ENCODE measurements around the gene COL24A1.

COL24A1 gene

DNA sequence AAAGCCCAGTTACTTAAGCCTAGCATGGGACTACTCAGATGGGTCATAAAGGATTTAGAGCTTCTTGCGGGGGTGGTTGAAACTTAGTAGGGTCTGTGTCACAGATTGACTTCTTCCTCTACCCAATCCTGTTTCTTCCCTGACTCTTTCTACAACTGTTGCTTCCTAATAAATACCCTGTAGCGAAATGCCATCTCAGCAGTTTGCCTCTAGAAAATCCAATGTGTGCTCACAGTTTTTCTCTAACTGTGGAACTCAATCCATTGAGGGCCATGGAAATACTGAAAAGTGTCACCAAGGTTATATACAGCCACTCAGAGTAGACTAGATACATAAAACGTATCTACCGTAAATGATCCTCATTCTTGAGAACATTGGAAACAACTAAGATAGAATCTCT, 217.7 kb downstream of the COL24A1 start:
- no peak overlapping the region for H3K4me2 ChIP-seq (ENCODE audit: low read length)
- no peaks in the 10 kb centered on the region for H3K4me1 ChIP-seq
- H3K9ac ChIP-seq, result no peak overlapping the region
- H2AFZ ChIP-seq, result no peak overlapping the region
- no peaks in the 10 kb centered on the region for H3K79me2 ChIP-seq
- no peak overlapping the region for H3K27ac ChIP-seq
- no peaks in the 10 kb centered on the region for H3K36me3 ChIP-seq (ENCODE audit: control insufficient read depth, insufficient read depth, low read length)
- TF ChIP-seq, protein P1, sequence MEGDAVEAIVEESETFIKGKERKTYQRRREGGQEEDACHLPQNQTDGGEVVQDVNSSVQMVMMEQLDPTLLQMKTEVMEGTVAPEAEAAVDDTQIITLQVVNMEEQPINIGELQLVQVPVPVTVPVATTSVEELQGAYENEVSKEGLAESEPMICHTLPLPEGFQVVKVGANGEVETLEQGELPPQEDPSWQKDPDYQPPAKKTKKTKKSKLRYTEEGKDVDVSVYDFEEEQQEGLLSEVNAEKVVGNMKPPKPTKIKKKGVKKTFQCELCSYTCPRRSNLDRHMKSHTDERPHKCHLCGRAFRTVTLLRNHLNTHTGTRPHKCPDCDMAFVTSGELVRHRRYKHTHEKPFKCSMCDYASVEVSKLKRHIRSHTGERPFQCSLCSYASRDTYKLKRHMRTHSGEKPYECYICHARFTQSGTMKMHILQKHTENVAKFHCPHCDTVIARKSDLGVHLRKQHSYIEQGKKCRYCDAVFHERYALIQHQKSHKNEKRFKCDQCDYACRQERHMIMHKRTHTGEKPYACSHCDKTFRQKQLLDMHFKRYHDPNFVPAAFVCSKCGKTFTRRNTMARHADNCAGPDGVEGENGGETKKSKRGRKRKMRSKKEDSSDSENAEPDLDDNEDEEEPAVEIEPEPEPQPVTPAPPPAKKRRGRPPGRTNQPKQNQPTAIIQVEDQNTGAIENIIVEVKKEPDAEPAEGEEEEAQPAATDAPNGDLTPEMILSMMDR (IDR thresholded peaks at IDR 0.05), result no peak
- no peaks in the 10 kb centered on the region for H3K27me3 ChIP-seq (ENCODE audit: control insufficient read depth, insufficient read depth, low read length)
- no peaks in the 10 kb centered on the region for H3K9me3 ChIP-seq (ENCODE audit: control insufficient read depth, low read length)
- H3K4me3 ChIP-seq (ENCODE audit: low read depth, low read length), result no peak overlapping the region

DNA sequence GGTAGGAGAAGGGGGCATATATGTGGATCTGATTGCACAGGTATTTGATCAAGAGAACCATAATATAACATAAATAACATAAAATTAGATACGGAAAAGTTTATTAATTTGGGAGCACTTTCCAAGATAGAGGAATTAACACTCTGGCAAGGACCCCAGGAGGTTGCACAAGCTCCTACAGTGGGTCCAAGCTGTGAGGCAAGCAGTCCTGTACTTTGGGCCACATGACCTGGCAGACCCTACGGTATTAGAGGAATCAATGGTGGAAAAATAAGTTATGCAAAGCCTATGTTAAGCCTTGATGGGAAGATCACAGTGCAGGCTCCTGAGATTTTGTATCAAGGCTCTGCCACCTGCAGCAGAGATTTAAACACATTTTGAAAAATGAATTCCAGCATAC, 220.1 kb downstream of the COL24A1 start:
- Histone ChIP-seq H3K4me3 (ENCODE audit: low read depth, low read length) (no peak overlapping the region), H3K36me3 (ENCODE audit: control insufficient read depth, insufficient read depth, low read length) (no peaks in the 10 kb centered on the region), H3K4me1 (no peaks in the 10 kb centered on the region), H3K27me3 (ENCODE audit: control insufficient read depth, insufficient read depth, low read length) (no peaks in the 10 kb centered on the region), H2AFZ (no peak overlapping the region), H3K4me2 (ENCODE audit: low read length) (no peak overlapping the region), H3K9me3 (ENCODE audit: control insufficient read depth, low read length) (no peaks in the 10 kb centered on the region), H3K9ac (no peak overlapping the region), H3K79me2 (no peaks in the 10 kb centered on the region), H3K27ac (no peak overlapping the region)
- TF ChIP-seq, protein P1 (IDR thresholded peaks at IDR 0.05), result no peak

DNA sequence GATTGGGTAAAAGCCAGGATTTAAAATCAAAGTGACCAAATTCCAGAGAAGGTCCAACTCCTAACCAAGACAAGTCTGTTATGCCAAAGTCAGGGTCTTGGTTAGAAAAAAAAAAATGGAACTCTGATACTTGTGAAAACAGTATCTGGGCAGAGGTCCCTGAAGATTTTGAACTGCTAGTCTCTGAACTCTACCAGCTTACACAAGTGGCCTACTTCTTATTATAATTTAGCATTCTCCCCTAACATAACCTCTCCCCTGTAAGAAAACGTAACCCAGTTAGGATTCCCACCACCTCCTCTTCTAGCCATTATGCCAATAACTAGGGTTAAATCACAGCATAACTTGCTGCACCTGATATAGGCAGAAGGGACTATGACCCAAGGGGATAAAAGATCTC, 220.5 kb downstream of the COL24A1 start:
- Histone ChIP-seq H2AFZ (no peak overlapping the region), H3K4me3 (ENCODE audit: low read depth, low read length) (no peak overlapping the region), H3K4me1 (no peaks in the 10 kb centered on the region), H3K36me3 (ENCODE audit: control insufficient read depth, insufficient read depth, low read length) (no peaks in the 10 kb centered on the region), H3K27ac (no peak overlapping the region), H3K9ac (no peak overlapping the region), H3K27me3 (ENCODE audit: control insufficient read depth, insufficient read depth, low read length) (no peaks in the 10 kb centered on the region), H3K4me2 (ENCODE audit: low read length) (no peak overlapping the region), H3K9me3 (ENCODE audit: control insufficient read depth, low read length) (no peaks in the 10 kb centered on the region), H3K79me2 (no peaks in the 10 kb centered on the region)
- TF ChIP-seq, protein P1 (IDR thresholded peaks at IDR 0.05), result no peak

DNA sequence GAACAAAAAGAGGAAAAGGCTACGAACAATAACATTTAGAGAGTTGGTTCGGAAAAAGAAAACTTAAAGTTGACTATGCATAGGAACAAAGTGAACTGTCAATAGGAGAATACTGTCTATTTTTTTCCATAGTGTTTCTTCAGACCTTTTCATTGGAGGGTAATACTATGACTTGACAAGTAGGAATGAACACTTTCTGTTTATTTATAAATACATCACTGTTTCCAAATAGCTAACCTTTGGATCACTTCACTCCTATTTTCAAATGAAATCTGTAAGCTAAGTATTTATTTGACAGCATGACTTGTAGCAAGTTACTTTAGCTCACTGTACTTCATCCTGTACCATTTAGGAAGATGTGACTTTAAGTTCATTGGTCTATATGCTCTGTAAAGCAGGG, 221.3 kb downstream of the COL24A1 start:
- TF ChIP-seq, protein P1 (IDR thresholded peaks at IDR 0.05), result no peak
- Histone ChIP-seq H2AFZ (no peak overlapping the region), H3K9me3 (ENCODE audit: control insufficient read depth, low read length) (no peaks in the 10 kb centered on the region)

DNA sequence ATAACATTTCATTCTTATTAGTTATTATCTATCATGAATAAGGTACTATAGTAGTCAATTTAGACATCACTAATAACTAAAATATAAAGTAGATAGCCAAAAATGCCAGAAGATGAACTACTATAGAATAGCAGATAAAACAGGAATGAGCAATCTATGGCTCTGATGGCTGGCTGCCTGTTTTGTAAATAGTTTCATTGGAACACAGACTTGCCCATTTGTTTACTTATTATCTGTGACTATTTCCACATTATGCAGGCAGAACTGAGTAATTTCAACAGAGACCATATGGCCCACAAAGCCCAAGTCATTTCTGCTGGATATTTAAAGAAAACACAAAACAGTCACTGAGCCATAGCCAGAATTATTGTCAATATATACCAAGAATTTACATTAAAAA, 222.1 kb downstream of the COL24A1 start:
- Histone ChIP-seq H3K4me1 (no peaks in the 10 kb centered on the region), H3K27me3 (ENCODE audit: control insufficient read depth, insufficient read depth, low read length) (no peaks in the 10 kb centered on the region), H3K27ac (no peak overlapping the region), H3K9ac (no peak overlapping the region), H3K79me2 (no peaks in the 10 kb centered on the region), H3K4me2 (ENCODE audit: low read length) (no peak overlapping the region), H3K4me3 (ENCODE audit: low read depth, low read length) (no peak overlapping the region), H3K36me3 (ENCODE audit: control insufficient read depth, insufficient read depth, low read length) (no peaks in the 10 kb centered on the region), H3K9me3 (ENCODE audit: control insufficient read depth, low read length) (no peaks in the 10 kb centered on the region), H2AFZ (no peak overlapping the region)
- TF ChIP-seq, protein P1 (IDR thresholded peaks at IDR 0.05), result no peak

More for the DNA sequence above, 221.3 kb downstream of the COL24A1 start:
- no peaks in the 10 kb centered on the region for H3K27me3 ChIP-seq (ENCODE audit: control insufficient read depth, insufficient read depth, low read length)
- H3K4me2 ChIP-seq (ENCODE audit: low read length), result no peak overlapping the region
- H3K27ac ChIP-seq, result no peak overlapping the region
- H3K36me3 ChIP-seq (ENCODE audit: control insufficient read depth, insufficient read depth, low read length), result no peaks in the 10 kb centered on the region
- H3K79me2 ChIP-seq, result no peaks in the 10 kb centered on the region
- H3K4me3 ChIP-seq (ENCODE audit: low read depth, low read length), result no peak overlapping the region
- no peaks in the 10 kb centered on the region for H3K4me1 ChIP-seq
- H3K9ac ChIP-seq, result no peak overlapping the region
